Measurements from ENCODE around the gene SLIT3.

Gene SLIT3

GRCh38 chr5:169301386-169301934, 521 bp upstream of the SLIT3 start:
- DNase-seq (ENCODE audit: low read depth) = no peak
- no peak for TF ChIP-seq CTCF (IDR thresholded peaks at IDR 0.05; ENCODE audit: control insufficient read depth, extremely low read depth, insufficient read depth)
- H3K4me3 ChIP-seq (ENCODE audit: low read depth, low read length) = no peak overlapping the region

- DNase-seq (ENCODE audit: low read depth) = no peak
- TF ChIP-seq CTCF (IDR thresholded peaks at IDR 0.05; ENCODE audit: control insufficient read depth, extremely low read depth, insufficient read depth) = no peak
- H3K4me3 ChIP-seq (ENCODE audit: low read depth, low read length) = no peak overlapping the region
Measured at GRCh38 chr5:169299663-169300467, 1.1 kb downstream of the SLIT3 start.

- DNase-seq (ENCODE audit: low read depth) = no peak
- H3K4me3 ChIP-seq (ENCODE audit: low read depth, low read length) = no peak overlapping the region
- TF ChIP-seq CTCF (IDR thresholded peaks at IDR 0.05; ENCODE audit: control insufficient read depth, extremely low read depth, insufficient read depth) = no peak
Measured at GRCh38 chr5:169299191-169299662, 1.7 kb downstream of the SLIT3 start.

- H3K4me3 ChIP-seq (ENCODE audit: low read depth, low read length) = no peak overlapping the region
- TF ChIP-seq CTCF (IDR thresholded peaks at IDR 0.05; ENCODE audit: control insufficient read depth, extremely low read depth, insufficient read depth) = no peak
- no peak for DNase-seq (ENCODE audit: low read depth)
Measured at GRCh38 chr5:169298193-169298592, 2.7 kb downstream of the SLIT3 start.

- no peak for DNase-seq (ENCODE audit: low read depth)
- no peak overlapping the region for H3K4me3 ChIP-seq (ENCODE audit: low read depth, low read length)
- TF ChIP-seq CTCF (IDR thresholded peaks at IDR 0.05; ENCODE audit: control insufficient read depth, extremely low read depth, insufficient read depth) = no peak
Measured at GRCh38 chr5:169296419-169297143, 4.4 kb downstream of the SLIT3 start.

GRCh38 chr5:169295306-169295705, 5.6 kb downstream of the SLIT3 start:
- H3K4me3 ChIP-seq (ENCODE audit: low read depth, low read length) = no peak overlapping the region
- DNase-seq (ENCODE audit: low read depth) = no peak
- no peak for TF ChIP-seq CTCF (IDR thresholded peaks at IDR 0.05; ENCODE audit: control insufficient read depth, extremely low read depth, insufficient read depth)
